ENCODE results near the gene CSGALNACT2.
"Not testable (repeated sequence)": the region's sequence is repeated elsewhere in the genome, so short reads cannot be mapped to it uniquely, and the experiment has no call there.

CSGALNACT2 gene

DNA sequence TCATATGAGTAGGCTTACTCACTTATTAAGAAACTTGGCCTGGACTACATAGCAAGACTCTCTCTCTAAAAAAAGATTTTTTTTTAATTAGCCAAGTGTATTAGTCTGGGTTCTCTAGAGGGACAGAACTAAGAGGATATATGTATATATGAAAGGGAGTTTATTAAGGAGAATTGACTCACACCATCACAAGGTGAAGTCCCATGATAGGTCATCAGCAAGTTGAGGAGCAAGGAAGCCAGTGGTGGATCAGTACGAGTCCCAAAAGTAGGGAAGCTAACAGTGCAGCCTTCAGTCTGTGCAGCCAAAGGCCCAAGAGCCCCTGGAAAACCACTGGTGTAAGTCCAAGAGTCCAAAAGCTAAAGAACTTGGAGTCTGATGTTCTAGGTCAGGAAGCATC lies 7.7 kb downstream of the CSGALNACT2 start:
- not testable (repeated sequence) for ATAC-seq, DNase-seq

DNA sequence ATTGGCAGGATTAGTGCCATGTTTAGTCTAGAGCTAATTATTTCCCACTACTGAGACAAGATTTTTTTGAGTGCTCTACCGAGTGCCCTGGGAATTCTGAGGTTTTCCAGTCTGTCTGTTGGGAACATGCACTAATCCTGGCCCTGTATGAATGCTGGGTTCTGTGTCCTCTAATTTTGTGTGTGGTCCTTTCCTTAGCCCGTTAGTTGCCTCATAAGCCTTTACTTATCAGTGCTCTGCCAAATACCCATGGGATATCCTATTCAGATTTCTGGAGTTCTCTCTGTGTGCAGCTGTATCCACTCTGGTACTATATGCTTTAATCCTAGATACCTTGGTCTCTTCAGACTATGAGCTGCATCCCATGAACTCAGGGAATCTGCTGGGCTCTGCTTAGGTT lies 13.1 kb downstream of the CSGALNACT2 start:
- no peak for DNase-seq
- ATAC-seq = no peak

DNA sequence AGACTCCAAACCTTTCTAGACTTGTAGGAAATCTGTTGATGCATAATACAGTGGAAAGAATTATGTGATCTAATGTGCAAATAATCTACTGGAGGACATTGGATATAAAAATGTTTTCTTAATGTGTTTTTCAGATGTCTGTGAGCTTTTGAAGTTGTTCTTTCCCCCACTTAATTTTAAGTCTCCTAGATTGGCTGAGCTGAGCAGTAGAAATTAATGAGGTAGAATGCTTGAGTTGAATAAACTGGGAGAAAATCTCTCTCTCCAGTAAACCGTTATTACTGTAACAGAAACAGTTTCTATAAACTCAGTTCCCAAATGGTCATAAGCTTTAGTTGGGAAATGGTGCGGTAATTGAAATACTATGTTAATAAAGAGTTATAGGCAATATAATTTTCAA lies 15.7 kb downstream of the CSGALNACT2 start:
- no peak for ATAC-seq
- no peak for DNase-seq

DNA sequence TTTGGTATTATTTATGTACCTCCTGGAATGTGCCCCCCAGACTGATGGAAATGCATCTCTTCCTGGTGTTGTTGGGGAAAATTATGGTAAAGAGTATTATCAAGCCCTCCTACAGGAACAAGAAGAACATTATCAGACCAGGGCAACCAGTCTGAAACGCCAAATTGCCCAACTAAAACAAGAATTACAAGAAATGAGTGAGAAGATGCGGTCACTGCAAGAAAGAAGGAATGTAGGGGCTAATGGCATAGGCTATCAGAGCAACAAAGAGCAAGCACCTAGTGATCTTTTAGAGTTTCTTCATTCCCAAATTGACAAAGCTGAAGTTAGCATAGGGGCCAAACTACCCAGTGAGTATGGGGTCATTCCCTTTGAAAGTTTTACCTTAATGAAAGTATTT lies 17.0 kb downstream of the CSGALNACT2 start:
- DNase-seq (no peak), ATAC-seq (no peak)

DNA sequence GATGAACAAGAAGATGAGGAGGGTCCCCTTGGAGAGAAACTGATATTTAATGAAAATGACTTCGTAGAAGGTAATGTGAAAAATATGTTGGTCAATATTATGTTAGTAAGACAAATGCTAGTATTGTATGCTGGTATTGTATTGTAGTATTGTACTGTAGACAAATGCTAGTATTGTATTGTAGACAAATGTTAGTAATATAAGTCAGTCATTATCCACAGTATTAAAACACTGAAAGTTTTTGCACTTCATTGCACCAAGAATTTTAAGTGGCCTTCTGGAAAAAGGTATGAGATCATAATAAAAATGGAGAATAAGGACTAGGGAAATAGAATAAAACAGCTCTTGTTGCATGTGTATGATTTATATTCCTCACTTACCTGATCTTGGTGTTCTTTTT lies 17.5 kb downstream of the CSGALNACT2 start:
- ATAC-seq (no peak), DNase-seq (no peak)

DNA sequence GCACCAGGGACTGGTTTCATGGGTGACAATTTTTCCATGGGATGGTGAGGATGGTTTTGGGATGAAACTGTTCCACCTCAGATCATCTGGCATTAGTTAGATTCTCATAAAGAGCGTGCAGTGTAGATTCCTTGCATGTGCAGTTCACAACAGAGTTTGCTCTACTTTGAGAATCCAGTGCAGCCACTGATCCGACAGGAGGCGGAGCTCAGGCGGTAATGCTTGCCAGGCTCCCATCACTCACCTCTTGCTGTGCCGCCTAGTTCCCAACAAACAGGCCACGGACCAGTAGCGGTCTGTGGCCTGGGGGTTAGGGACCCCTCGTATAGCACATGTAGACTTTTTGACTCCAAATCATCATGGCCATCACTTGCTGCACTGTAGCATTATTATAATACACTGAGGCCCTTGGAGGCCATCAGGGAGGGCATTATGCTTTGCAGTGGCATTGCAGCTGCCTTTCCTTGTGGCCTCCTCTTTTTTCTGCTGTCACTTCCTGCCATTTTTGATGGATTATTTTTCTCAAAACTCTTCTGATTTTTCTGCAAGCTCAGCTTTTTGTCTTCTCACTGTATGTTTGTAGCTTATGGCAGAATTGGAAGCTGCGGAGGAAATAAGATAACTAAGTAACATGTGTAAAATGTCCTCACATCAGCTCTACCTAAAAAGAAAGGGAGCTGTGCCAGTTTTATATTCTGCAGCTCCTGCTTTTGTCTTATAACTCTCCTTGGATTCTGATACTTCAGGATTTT lies 18.5 kb downstream of the CSGALNACT2 start:
- ATAC-seq = no peak
- DNase-seq = no peak

DNA sequence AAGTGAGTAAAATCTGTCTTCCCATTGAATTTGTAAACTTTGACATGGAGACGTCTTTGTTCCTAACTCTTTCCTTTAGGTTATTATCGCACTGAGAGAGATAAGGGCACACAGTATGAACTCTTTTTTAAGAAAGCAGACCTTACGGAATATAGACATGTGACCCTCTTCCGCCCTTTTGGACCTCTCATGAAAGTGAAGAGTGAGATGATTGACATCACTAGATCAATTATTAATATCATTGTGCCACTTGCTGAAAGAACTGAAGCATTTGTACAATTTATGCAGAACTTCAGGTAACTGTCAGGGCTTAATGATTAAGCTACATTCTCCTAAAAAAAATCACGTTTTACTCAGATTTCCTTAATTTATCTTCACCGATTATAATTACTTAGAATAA lies 20.4 kb downstream of the CSGALNACT2 start:
- DNase-seq (no peak), ATAC-seq (no peak)

DNA sequence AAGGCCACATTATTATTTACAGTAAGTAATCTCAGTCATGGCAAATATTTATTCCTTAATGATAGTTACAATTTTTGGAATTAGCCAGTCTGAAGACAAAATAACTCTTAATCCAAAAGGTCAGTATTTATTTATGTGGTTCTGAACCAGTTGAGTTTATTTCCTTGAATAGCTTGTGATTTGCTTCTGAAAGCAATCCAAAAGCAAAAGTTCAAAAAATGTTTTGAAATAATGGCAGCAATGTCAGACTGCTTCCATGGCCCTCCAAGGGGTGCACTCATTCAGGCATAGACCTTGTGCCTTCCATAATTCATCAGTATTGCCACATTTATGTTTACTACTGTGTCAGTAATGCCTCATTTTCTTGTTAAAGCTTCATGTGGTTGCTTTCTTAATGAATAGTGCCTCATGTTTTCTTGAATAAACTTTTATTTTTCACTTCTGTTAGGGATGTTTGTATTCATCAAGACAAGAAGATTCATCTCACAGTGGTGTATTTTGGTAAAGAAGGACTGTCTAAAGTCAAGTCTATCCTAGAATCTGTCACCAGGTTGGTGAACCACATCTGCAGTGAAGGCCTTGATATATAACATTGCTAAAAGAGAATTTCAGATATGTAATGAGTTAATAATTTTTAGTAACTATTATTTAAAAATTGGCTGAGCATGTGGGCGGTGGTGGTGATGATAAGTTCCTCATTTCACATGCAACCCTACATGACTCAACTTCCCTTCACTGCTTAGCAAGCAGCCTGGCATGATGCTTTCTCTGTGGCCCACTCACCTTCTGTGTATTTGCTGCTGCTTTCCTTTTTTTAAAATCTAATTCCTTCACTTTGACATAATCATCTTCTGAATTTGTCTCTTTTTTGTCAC lies 22.0 kb downstream of the CSGALNACT2 start:
- peak; percentile 93 for ATAC-seq
- DNase-seq = peak; percentile 45

DNA sequence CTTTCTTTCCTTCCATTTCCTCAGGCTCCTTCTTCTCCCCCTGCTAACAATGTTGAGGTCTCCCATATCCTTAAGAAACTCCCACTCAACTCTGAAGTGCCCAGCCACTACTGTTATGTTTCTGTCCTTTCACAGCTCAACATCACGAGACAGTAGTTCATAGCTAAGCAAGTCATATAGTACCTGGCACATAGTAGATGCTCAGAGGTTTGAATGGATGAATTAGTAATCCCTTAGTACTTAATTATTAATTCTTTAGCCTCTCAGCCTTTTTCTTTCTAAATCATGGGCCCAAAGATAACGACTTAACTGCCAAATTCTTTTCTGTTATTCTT lies 22.6 kb downstream of the CSGALNACT2 start:
- peak; percentile 84 for ATAC-seq
- DNase-seq = no peak

DNA sequence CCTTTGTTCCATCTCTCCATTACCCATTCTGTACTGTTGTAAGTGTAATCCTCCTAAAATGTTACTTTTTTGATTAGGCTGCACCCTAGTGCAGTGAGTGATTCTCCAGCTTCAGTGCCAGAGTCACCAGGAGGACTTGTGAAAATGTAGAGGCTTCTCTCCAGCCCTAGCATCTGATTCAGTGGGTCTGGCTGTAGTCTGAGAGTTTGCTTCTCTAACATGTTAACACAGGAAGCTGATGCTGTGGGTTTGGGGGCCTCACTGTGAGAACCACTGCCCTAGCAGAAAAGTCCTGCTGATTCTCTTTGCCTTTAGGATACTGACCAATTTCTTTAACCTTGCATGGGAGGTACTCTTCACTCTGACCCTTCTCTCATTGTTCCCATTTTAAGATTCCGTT lies 24.4 kb downstream of the CSGALNACT2 start:
- ATAC-seq (no peak), DNase-seq (no peak)

DNA sequence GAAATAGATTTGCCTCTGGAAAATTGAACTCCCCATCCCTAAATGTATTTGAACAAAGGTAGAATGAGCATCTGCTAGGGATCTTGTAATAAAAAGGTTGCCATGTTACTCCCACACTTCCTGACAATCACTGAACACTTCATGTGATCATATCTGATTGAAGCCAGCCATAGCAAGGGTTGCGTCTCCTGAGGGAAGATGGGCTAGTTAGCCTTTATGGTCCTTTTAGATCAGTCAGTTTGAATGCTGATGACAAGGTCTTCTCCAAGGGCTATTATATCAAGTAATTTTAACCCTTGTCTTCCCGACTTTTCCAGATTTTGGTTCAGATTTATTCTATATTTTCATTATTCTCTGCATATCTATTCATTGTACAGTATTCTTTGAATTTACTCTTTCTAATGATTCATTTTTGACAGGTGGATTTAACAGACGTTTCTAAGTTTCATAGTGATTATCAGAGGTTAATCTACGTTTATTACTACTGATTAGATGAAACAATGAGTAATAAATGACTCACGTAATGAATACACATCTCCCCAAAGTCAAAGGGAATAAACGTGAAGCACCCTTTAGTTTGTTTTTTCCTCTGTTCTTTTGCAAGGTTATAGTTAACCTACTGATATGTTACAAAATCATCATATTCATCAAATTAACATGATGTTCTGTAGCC lies 28.1 kb downstream of the CSGALNACT2 start:
- ATAC-seq (no peak), DNase-seq (no peak)

DNA sequence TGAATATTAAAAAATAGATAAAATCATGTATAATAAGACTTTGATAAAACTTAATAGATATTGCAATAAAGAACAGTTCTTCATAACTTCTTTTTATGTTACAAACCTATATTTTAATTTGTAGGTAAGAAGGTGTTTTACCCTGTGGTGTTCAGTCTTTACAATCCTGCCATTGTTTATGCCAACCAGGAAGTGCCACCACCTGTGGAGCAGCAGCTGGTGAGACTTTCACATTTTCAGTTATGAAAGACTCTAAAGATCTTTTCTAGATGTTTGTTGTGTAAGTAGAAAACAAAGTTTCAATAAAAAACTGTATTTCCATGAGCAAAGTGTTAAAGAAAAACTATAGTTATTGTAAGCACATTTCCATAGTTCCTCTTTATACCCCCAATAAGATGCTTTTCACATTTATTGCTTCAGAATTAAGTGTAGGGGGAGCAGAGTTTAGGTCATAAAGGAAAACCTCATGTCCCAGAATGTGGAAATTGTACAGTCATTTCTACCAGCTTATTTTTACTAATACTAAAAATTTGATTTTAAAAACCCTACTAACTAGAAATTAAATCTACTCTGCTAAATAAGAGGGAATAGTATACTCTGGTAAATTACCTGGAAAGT lies 28.7 kb downstream of the CSGALNACT2 start:
- DNase-seq = no peak
- ATAC-seq = no peak

DNA sequence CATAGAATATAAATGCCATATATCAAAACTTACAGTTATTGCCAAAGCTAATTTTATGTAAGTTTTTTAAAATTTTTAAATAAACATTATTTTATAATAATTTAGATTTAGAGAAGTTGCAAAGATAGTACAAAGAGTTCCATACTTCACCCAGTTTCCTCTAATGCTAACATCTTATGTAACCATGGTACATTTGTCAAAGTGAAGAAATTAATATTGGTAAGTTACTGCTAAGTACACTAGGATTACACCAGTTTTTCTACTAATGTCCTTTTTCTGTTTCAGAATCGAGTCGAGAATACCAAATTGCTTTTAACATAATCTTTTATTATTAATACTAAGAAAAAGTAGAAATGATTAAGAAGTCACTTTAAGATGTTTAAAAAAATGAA lies 29.2 kb downstream of the CSGALNACT2 start:
- DNase-seq (no peak), ATAC-seq (no peak)

DNA sequence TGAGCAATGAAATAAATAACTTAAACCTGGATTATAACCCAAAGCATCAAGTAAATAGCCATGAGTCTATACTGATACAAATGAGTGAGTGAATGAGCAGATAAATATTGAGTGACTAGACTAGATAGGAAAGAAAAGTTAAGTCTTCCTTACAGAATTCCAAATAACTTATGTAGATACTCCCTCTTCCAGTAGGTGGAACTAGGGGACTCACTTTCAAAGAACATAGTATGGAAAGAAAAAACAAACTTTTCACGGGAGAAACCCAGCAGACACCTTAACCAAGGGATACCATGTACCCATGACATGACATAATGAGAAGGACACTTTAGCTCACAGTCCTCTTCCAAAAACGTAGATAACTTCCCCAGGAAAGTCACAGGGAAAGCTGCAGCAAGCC lies 32.2 kb downstream of the CSGALNACT2 start:
- ATAC-seq (no peak), DNase-seq (no peak)

DNA sequence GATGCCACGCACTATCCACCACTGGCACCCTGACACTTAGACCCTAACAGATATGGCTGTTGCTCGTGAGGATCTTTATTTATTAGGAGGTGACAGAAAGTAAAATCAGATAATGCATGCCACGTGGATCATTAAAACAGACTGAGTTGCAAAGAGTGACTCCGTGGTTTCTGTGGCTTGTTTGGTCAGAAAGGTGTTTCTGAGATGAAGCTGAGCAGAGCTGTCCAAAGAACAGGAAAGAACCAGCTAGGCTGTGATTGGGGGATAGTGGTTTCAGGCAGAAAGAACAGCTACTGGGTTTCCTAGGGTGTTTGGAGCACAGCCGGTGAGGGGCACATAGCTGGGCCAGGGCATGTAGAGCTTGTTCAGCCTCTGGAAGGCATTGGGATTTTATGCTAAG lies 34.4 kb downstream of the CSGALNACT2 start:
- DNase-seq (no peak), ATAC-seq (no peak)

DNA sequence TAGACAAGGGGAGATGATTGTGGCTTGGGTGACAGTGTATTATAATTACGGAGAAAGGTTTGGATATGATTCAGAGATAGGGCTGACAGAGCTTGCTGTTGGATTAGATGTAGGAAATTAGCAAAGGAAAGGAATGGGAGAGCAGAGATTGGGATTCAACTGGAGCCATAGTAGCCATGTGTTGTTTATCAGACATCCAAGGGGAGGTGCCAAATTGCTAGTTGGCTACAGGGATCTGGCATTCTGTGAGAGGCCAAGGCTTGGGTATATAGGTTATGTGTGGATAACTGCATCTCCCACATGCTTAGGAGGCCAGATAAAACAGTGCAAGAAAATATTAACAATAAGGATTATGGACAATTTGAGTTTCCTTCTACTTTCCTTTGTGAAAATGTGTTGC lies 34.9 kb downstream of the CSGALNACT2 start:
- ATAC-seq = no peak
- DNase-seq = no peak

DNA sequence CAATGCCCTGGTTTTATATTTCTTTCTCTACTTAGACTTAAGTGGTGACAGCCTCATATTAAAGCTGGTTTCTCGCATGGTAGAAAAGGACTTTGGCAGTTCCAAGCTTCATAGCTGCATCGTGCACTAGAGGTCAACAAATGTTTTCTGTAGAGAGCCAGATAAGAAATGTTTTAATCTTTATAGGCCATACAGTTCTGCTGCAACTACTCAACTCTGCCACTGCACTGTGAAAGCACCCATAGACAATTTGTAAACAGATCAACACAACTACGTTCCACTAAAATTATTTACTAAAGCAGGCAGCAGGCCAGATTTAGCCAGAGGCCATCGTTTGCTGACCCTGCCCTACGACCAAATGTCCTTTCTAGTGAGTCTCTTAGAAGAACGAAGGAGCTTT lies 36.7 kb downstream of the CSGALNACT2 start:
- DNase-seq (no peak), ATAC-seq (no peak)

DNA sequence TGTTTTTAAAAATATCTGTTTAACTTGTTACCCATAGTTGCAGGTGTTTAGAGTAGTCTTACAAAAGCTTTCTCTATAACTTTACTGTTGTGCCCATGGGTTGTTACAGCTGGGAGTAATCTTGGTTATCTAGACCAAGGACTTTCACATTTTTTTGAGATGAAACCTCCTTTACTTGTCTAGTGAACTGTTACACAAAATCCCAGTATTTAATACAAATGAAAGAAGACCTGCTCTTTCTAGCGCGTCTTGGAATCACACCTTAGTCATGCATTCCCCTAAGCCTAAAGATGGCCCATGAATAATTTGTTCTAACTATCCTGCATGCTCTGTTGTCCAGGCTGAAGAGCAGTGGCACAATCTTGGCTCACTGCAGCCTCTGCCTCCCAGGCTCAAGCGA lies 38.0 kb downstream of the CSGALNACT2 start:
- ATAC-seq = no peak
- DNase-seq = no peak

DNA sequence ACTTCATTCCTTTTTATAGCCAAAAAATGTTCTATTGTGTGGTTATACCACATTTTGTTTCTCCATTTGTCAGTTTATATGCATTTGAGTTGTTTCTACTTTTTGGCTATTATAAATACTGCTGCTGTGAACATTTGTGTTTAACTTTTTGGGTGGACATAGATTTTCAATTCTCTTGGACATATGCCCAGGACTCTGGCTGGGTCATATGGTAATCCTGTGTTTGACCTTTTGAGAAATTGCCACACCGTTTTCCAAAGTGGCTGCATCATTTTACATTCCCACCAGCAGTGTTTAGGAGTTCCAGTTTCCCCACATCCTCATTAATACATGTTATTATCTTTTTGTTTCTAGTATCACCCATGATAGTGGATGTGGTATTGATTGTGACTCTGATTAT lies 39.4 kb downstream of the CSGALNACT2 start:
- ATAC-seq = no peak

DNA sequence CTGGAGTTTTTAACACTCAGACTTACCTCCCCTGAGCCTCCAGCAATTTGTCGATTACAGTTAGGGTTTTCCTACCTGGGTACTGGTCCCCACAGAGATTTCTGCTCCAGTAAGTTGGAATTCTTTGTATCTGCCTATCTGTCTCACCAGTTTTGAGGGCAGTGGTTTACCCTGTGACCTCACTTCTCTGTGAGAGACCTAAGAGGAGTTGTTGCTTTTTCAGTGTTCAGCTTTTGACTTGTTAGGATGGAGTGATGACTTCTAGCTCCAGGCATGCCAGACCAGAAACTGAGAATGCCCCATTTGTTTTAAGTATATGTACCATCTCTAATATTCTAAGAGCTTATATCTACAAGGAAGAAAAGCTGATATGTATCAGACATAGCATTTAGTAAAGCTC lies 42.9 kb downstream of the CSGALNACT2 start:
- no peak for ATAC-seq
- no peak for DNase-seq

More for the DNA sequence above, 39.4 kb downstream of the CSGALNACT2 start:
- no peak for DNase-seq

DNA sequence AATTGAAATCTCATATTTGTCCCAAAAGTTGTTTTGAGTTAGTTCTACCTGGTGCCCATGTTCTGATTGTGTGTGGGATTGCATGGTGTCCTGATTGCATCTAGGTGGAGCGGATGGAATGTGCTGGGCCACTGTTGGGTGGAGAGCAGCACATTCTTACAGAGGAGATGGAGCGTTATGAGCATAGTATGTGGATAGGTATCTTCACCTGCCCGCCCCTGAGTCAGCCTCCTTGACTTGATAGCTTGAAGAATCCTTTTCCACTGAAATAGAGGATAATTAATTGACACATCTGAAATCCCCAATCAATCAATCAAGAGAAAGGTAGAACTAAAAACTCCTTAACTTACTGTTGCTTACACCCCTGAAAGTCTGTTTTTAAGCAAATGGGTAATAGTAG lies 45.5 kb downstream of the CSGALNACT2 start:
- DNase-seq, ATAC-seq: not testable (repeated sequence)

DNA sequence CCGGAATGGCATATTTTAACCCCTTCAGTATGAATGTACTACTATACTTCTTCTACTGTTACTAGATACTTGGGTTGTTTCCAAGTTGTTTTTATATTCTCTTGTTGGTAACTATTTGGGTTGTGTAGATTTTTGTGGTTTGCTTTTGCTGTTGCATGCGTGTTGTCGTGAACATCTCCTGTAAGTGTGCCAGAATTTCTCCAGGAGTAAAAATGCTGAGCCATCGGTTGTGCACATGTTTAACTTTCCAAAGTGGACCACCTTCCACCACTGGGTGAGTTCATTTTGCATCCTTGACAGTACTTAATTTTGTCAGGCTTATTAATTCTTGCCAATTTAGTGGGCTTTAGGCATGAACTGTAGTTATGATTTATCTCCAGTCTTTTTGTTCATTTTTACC lies 47.9 kb downstream of the CSGALNACT2 start:
- no peak for ATAC-seq

DNA sequence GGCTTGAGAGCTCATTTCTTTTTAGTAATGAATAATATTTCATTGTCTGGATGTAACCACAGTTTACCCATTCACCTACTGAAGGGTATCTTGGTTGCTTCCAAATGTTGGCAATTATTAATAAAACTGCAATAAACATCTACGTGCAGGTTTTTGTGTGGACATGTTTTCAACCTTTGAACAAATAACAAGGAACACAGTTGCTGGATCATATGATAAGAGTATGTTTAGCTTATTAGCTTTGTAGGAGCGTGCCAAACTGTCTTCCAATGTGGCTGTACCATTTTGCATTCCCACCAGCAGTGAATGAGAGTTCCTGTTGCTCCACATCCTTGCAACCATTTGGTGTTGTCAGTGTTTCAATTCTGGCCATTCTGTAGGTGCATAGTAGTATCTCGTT lies 49.0 kb downstream of the CSGALNACT2 start:
- ATAC-seq (no peak), DNase-seq (no peak)

More for the DNA sequence above, 47.9 kb downstream of the CSGALNACT2 start:
- no peak for DNase-seq
